SU-DHL-6 (cell line): ENCODE data around the gene MTRFR.
A peak's percentile ranks its signal among the peaks of the same experiment; 100 is the strongest.

Experiments
- H2AFZ ChIP-seq: fragments of 200-600 bp; sonication (generic); 2 replicates; pipeline ENCODE4 v1.6.1; 2014; ENCODE audit warnings: low read depth, mild to moderate bottlenecking, moderate library complexity, mixed read lengths, antibody characterized with exemption, low read length; ENCODE audit not compliant: severe bottlenecking
- H3F3A ChIP-seq: fragments of 200-600 bp; shearing (Covaris generic); 2 replicates; pipeline ENCODE4 v1.6.0; 2016; ENCODE audit warnings: antibody characterized with exemption, mild to moderate bottlenecking; ENCODE audit not compliant: insufficient read depth
- H3K27ac ChIP-seq: fragments of 200-600 bp; sonication (generic); 2 replicates; pipeline ENCODE4 v1.5.1; 2016; ENCODE audit warnings: low read depth, mild to moderate bottlenecking, low read length, moderate library complexity, mixed read lengths
- H3K27me3 ChIP-seq: fragments of 200-600 bp; sonication (generic), shearing (Covaris generic); 2 replicates; pipeline ENCODE4 v1.6.0; 2014; ENCODE audit warnings: mild to moderate bottlenecking, low read length
- H3K36me3 ChIP-seq: fragments of 200-600 bp; sonication (generic); 2 replicates; pipeline ENCODE4 v1.6.1; 2014; ENCODE audit warnings: mild to moderate bottlenecking, low read length, mixed read lengths
- H3K4me2 ChIP-seq: fragments of 300-600, 200-600 bp; shearing (Covaris generic), sonication (generic); 2 replicates; pipeline ENCODE4 v1.6.0; 2014; ENCODE audit warnings: low read length, low read depth, mild to moderate bottlenecking; ENCODE audit not compliant: poor library complexity, severe bottlenecking
- H3K4me3 ChIP-seq: fragments of 200-600 bp; sonication (generic); 2 replicates; pipeline ENCODE4 v1.5.1; 2014; ENCODE audit warnings: antibody characterized with exemption, low read length, mild to moderate bottlenecking, mixed read lengths; ENCODE audit not compliant: insufficient read depth, poor library complexity, severe bottlenecking
- H3K79me2 ChIP-seq: fragments of 200-600 bp; sonication (generic); 2 replicates; pipeline ENCODE4 v1.6.1; 2014; ENCODE audit warnings: mild to moderate bottlenecking, low read length, moderate library complexity; ENCODE audit not compliant: insufficient read depth
- H3K9ac ChIP-seq: fragments of 200-600 bp; sonication (generic); 2 replicates; pipeline ENCODE4 v1.7.0; 2014; ENCODE audit warnings: mild to moderate bottlenecking, low read length
- H3K9me2 ChIP-seq: fragments of 200-600 bp; sonication (generic); replicated peaks from 2 replicates; pipeline ENCODE4 v1.6.1; 2014; ENCODE audit warnings: low read length; ENCODE audit not compliant: insufficient read depth
- H3K9me3 ChIP-seq: fragments of 200-600 bp; sonication (generic); 2 replicates; pipeline ENCODE4 v1.6.1; 2014; ENCODE audit warnings: low read length, mixed read lengths; ENCODE audit not compliant: insufficient read depth
- H4K20me1 ChIP-seq: fragments of 200-600 bp; sonication (generic); 2 replicates; pipeline ENCODE4 v1.6.1; 2014; ENCODE audit warnings: low read depth, mild to moderate bottlenecking, antibody characterized with exemption, low read length, moderate library complexity, mixed read lengths
- CTCF ChIP-seq: fragments of 200-600 bp; sonication (generic); IDR thresholded peaks from one replicate; pipeline ENCODE4 v1.5.1; 2017; ENCODE audit warnings: antibody characterized with exemption, mild to moderate bottlenecking, low read length, moderate library complexity; ENCODE audit not compliant: insufficient read depth, poor library complexity, severe bottlenecking
- EZH2phosphoT487 ChIP-seq: fragments of 200-600 bp; sonication (generic), shearing (Covaris generic); conservative IDR thresholded peaks from 2 replicates; pipeline ENCODE4 v1.6.1; 2018; ENCODE audit warnings: mild to moderate bottlenecking, antibody characterized with exemption, low read length, moderate library complexity, mixed read lengths

MTRFR gene

GRCh38 chr12:123269896-123270213, 36.6 kb downstream of the MTRFR start:
- Histone ChIP-seq H4K20me1 (no peaks in the 10 kb centered on the region), H3K9ac (no peak overlapping the region), H3K9me3 (no peaks in the 10 kb centered on the region), H3K27ac (no peak overlapping the region), H3K27me3 (no peaks in the 10 kb centered on the region), H2AFZ (no peak overlapping the region), H3K9me2 (no peaks in the 10 kb centered on the region), H3F3A (0 out of 2 replicates have a peak, but pooled peaks cover 4% of the 10 kb centered on the region), H3K36me3 (no peaks in the 10 kb centered on the region), H3K79me2 (no peaks in the 10 kb centered on the region), H3K4me2 (peak overlapping the region; percentile 55), H3K4me3 (no peak overlapping the region)
- TF ChIP-seq CTCF (no peak), EZH2phosphoT487 (no peak)

GRCh38 chr12:123270214-123271000, 37.2 kb downstream of the MTRFR start:
- no peaks in the 10 kb centered on the region for H3K36me3 ChIP-seq
- TF ChIP-seq CTCF (no peak), EZH2phosphoT487 (no peak)
- no peaks in the 10 kb centered on the region for H3K27me3 ChIP-seq
- H3K27ac ChIP-seq = no peak overlapping the region
- H3K4me2 ChIP-seq = peak overlapping the region; percentile 55
- peak overlapping the region; percentile 44 for H3K9ac ChIP-seq
- H3K9me2 ChIP-seq = no peaks in the 10 kb centered on the region
- peak overlapping the region; percentile 65 for H2AFZ ChIP-seq
- 0 out of 2 replicates have a peak, but pooled peaks cover 4% of the 10 kb centered on the region for H3F3A ChIP-seq
- H3K9me3 ChIP-seq = no peaks in the 10 kb centered on the region
- peak overlapping the region; percentile 44 for H3K4me3 ChIP-seq
- H4K20me1 ChIP-seq = no peaks in the 10 kb centered on the region
- no peaks in the 10 kb centered on the region for H3K79me2 ChIP-seq

- Histone ChIP-seq H4K20me1 (no peaks in the 10 kb centered on the region), H2AFZ (no peak overlapping the region), H3K27ac (no peak overlapping the region), H3K36me3 (no peaks in the 10 kb centered on the region), H3F3A (0 out of 2 replicates have a peak, but pooled peaks cover 4% of the 10 kb centered on the region), H3K27me3 (no peaks in the 10 kb centered on the region), H3K9ac (peak overlapping the region; percentile 44), H3K4me3 (peak overlapping the region; percentile 49), H3K9me2 (no peaks in the 10 kb centered on the region), H3K79me2 (no peaks in the 10 kb centered on the region), H3K4me2 (peak overlapping the region; percentile 55), H3K9me3 (no peaks in the 10 kb centered on the region)
- TF ChIP-seq CTCF (no peak), EZH2phosphoT487 (no peak)
These were observed 37.9 kb downstream of the MTRFR start for GRCh38 chr12:123271001-123271668.
